Measurements from ENCODE around the gene GSAP.

- no peak for TF ChIP-seq POLR2A (IDR thresholded peaks at IDR 0.05; ENCODE audit: low read depth, low read length)
- no peak for TF ChIP-seq TAF1 (IDR thresholded peaks at IDR 0.05; ENCODE audit: borderline replicate concordance, low read depth, low read length)
These were observed 37.4 kb upstream of the GSAP start for GRCh38 chr7:77453531-77453930.
